Natural killer cell (primary cell): Measurements from ENCODE around the gene PTPRO. TPM values are rescaled to one million over a fixed set of nuclear protein-coding genes. Genes with fewer than 3 reads are reported as not detected.
"Not testable (repeated sequence)": the region's sequence is repeated elsewhere in the genome, so short reads cannot be mapped to it uniquely, and the experiment has no call there.

Source experiments
- ATAC-seq, 3 donors: fragments of 150-1000 bp in 2 of 3; fragments of 200-7000 bp in 1 of 3; cut with Tn5 transposase; 1 replicate in 1 of 3; 2 replicates in 2 of 3; pipeline ENCODE4 v1.10.0; 2021; ENCODE audit warnings: mild to moderate bottlenecking in 2 of 3, moderate library complexity in 2 of 3
- DNase-seq, 2 donors: peaks; one replicate each; pipeline versions ENCODE4 v3.0.0 to v3.0.0-alpha.2; 2013 to 2021; ENCODE audit warnings: mixed read lengths in 1 of 2
- H3K27ac ChIP-seq: one replicate; pipeline ENCODE4 v1.5.1; 2013; ENCODE audit warnings: mild to moderate bottlenecking, low read length
- H3K27me3 ChIP-seq: one replicate; pipeline ENCODE4 v1.6.1; 2013; ENCODE audit warnings: low read length; ENCODE audit not compliant: control insufficient read depth, insufficient read depth
- H3K36me3 ChIP-seq: one replicate; pipeline ENCODE4 v1.6.1; 2013; ENCODE audit warnings: low read length; ENCODE audit not compliant: control insufficient read depth, insufficient read depth
- H3K4me1 ChIP-seq: one replicate; pipeline ENCODE4 v1.6.1; 2013; ENCODE audit warnings: low read length; ENCODE audit not compliant: control insufficient read depth, insufficient read depth
- H3K4me3 ChIP-seq: one replicate; pipeline ENCODE4 v1.5.1; 2013; ENCODE audit warnings: low read length
- H3K9me3 ChIP-seq: one replicate; pipeline ENCODE4 v1.6.1; 2013; ENCODE audit warnings: low read length; ENCODE audit not compliant: control insufficient read depth, insufficient read depth
- H3K27ac Mint-ChIP-seq, 2 donors: one replicate each; pipeline ENCODE4 v1.8.0; 2022; ENCODE audit warnings: mild to moderate bottlenecking in 2 of 2, mixed read lengths in 2 of 2, moderate library complexity in 1 of 2
- H3K27me3 Mint-ChIP-seq, 2 donors: one replicate each; pipeline ENCODE4 v1.8.0; 2022; ENCODE audit warnings: low read depth in 2 of 2, mixed read lengths in 2 of 2
- H3K36me3 Mint-ChIP-seq: one replicate; pipeline ENCODE4 v1.8.0; 2022; ENCODE audit warnings: mixed read lengths
- H3K4me1 Mint-ChIP-seq, 2 donors: one replicate each; pipeline ENCODE4 v1.8.0; 2022; ENCODE audit warnings: mixed read lengths in 2 of 2
- H3K4me3 Mint-ChIP-seq: one replicate; pipeline ENCODE4 v1.8.0; 2022; ENCODE audit warnings: mild to moderate bottlenecking, moderate library complexity, mixed read lengths
- H3K9me3 Mint-ChIP-seq, 2 donors: one replicate each; pipeline ENCODE4 v1.8.0; 2022; ENCODE audit warnings: mixed read lengths in 2 of 2
- CTCF ChIP-seq: fragments of 200-600 bp; IDR thresholded peaks from one replicate; pipeline ENCODE4 v1.8.0; 2022; ENCODE audit warnings: antibody characterized with exemption
- WGBS: methylation state at CpG from one replicate; pipeline ENCODE4 v1.1.7; 2013; ENCODE audit warnings: missing lambda C conversion rate; ENCODE audit not compliant: insufficient coverage; 5-methylcytosine and 5-hydroxymethylcytosine counted together
- intact Hi-C: fragments of 100-400 bp; cut with micrococcal nuclease; formaldehyde crosslinking; loops from one replicate; pipeline ENCODE4 v1.14.2; 2022
- total RNA-seq, 4 donors: library from RNA; stranded (reverse); fragments of 120-200 nt in 1 of 4; gene quantifications; one replicate each; pipeline versions ENCODE4 v1.2.3 to v1.2.4, GENCODE V29; 2013 to 2022

The PTPRO gene
- total RNA-seq, 3 donors from 2014 or later (not counting 1 experiment from before 2014, with no cell fraction given) = 0.29 to 1.2 (median 0.53) TPM

DNA sequence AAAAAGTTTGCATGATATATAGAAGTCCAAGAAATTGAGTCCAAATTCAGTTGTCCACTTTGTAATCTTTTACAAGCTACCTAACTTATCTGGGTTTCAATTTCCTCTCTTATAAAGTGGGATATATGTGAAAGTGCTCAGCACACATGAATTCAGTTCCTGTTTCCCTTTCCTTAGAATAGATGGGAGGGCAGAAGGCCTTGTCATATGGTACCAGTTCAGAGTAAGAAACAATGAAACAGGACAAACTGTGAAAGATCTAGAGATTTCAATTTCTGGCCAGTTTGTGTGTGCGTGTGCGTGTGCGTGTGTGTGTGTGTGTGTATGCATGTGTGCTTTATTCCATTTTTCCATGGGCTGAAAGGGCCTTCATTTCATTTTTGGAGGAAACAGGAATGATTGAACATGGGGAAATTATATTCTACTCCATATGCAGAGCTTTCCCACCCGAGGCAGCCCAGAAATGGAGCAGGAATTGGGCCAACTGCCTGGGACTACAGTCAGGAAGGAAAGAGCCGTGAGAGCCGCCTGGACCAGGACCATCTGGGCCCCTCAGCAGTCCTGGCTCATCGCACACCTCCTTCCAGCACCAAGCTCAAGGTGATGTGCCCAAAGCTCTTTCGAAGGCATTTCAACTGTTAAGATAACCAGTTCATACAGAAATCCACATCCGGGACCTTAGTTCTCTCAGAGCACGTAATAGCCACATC lies 283.7 kb downstream of the PTPRO start:
- Mint-ChIP-seq H3K4me1 (no peaks in the 10 kb centered on the region), H3K27me3 (peaks cover 0 to 5% of the 10 kb centered on the region in 2 donors), H3K27ac (no peak overlapping the region), H3K4me3 (no peak overlapping the region), H3K36me3 (no peaks in the 10 kb centered on the region), H3K9me3 (no peaks in the 10 kb centered on the region)
- no peaks in the 10 kb centered on the region for H3K4me1 ChIP-seq
- H3K4me3 ChIP-seq = no peak overlapping the region
- intact Hi-C loops = no loop called here
- no peak for TF ChIP-seq CTCF
- H3K36me3 ChIP-seq = no peaks in the 10 kb centered on the region
- H3K27me3 ChIP-seq = no peaks in the 10 kb centered on the region
- H3K27ac ChIP-seq = no peak overlapping the region
- no peak for ATAC-seq
- 90% methylated on average over 10 of the region's 10 CpGs for WGBS
- DNase-seq = no peak
- no peaks in the 10 kb centered on the region for H3K9me3 ChIP-seq

DNA sequence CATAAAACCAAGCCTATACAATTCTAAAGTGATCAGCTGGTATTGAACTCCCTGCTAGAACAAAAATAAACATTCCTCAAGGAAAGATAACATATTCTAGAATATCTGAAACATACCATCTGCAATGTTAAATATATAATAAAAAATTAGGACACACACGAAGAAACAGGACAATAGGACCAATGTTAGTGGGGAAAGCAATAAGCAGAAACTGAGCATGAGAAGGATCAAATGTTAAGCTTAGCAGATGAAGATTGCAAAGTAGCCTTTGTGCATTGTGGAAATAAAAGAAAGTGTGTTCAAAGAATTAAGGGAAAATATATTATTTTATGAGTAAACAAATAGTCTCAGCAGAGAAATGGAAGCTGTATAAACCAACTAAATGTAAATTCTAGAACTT lies 286.1 kb downstream of the PTPRO start:
- H3K36me3 Mint-ChIP-seq = no peaks in the 10 kb centered on the region
- no peak overlapping the region for H3K4me3 ChIP-seq
- no peak overlapping the region for H3K4me3 Mint-ChIP-seq
- no peaks in the 10 kb centered on the region for H3K4me1 Mint-ChIP-seq
- no peak for TF ChIP-seq CTCF
- no peaks in the 10 kb centered on the region for H3K4me1 ChIP-seq
- 100% methylated on average over 1 of the region's 1 CpG for WGBS
- H3K27ac Mint-ChIP-seq = no peak overlapping the region
- no peaks in the 10 kb centered on the region for H3K9me3 Mint-ChIP-seq
- intact Hi-C loops = no loop called here
- H3K9me3 ChIP-seq = no peaks in the 10 kb centered on the region
- no peak overlapping the region for H3K27ac ChIP-seq
- no peaks in the 10 kb centered on the region for H3K36me3 ChIP-seq
- no peak for DNase-seq
- peaks cover 0 to 3% of the 10 kb centered on the region in 2 donors for H3K27me3 Mint-ChIP-seq
- H3K27me3 ChIP-seq = no peaks in the 10 kb centered on the region
- ATAC-seq = no peak

DNA sequence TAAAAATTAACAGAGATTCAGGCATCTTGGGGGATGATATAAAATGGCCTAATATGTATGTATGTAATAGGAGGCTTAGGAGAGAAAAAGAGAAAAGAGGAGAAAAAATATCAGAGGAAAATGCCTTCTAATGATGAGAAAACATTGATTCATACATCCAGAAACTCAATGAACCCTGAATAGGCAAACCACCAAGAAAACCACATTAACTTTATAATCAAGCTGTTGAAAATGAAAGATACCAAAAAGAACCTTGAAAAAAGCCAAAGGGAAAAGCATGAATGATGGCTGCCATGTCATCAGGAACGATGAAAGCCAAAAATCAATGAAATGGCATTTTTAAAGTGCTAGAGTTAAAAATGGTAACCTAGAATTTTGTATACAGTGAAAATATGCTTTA lies 286.6 kb downstream of the PTPRO start:
- no peak overlapping the region for H3K27ac ChIP-seq
- H3K27me3 Mint-ChIP-seq = peaks cover 0 to 2% of the 10 kb centered on the region in 2 donors
- ATAC-seq (no peak), DNase-seq (no peak)
- no peaks in the 10 kb centered on the region for H3K36me3 Mint-ChIP-seq
- WGBS = 85% methylated on average over 1 of the region's 1 CpG
- no peaks in the 10 kb centered on the region for H3K27me3 ChIP-seq
- TF ChIP-seq CTCF = no peak
- H3K9me3 ChIP-seq = no peaks in the 10 kb centered on the region
- no peaks in the 10 kb centered on the region for H3K36me3 ChIP-seq
- H3K4me3 Mint-ChIP-seq = no peak overlapping the region
- H3K4me1 Mint-ChIP-seq = no peaks in the 10 kb centered on the region
- no peaks in the 10 kb centered on the region for H3K9me3 Mint-ChIP-seq
- H3K4me3 ChIP-seq = no peak overlapping the region
- intact Hi-C loops = no loop called here
- H3K27ac Mint-ChIP-seq = no peak overlapping the region
- H3K4me1 ChIP-seq = no peaks in the 10 kb centered on the region

DNA sequence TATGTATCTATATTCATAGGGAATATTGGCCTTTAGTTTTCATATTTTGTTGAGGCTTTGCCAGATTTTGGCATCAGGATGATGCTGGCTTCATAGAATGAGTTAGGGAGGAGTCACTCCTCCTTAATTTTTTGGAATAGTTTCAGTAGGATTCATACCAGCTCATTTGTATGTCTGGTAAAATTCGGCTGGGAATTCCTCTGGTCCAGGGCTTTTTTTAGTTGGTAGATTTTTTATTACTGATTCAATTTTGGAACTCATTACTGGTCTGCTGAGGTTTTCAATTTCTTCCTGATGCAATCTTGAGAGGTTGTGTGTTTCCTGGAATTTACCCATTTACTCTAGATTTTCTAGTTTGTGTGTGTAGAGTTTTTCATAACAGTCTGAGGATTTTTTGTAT lies 291.7 kb downstream of the PTPRO start:
- Mint-ChIP-seq H3K27me3 (peaks cover 1 to 3% of the 10 kb centered on the region in 2 donors), H3K36me3 (no peaks in the 10 kb centered on the region), H3K4me1 (no peaks in the 10 kb centered on the region), H3K4me3 (no peak overlapping the region), H3K27ac (no peak overlapping the region), H3K9me3 (no peaks in the 10 kb centered on the region)
- Histone ChIP-seq H3K4me1 (no peaks in the 10 kb centered on the region), H3K9me3 (no peaks in the 10 kb centered on the region), H3K27me3 (no peaks in the 10 kb centered on the region), H3K27ac (no peak overlapping the region), H3K36me3 (no peaks in the 10 kb centered on the region), H3K4me3 (no peak overlapping the region)
- intact Hi-C loops = no loop called here
- ATAC-seq (no peak), DNase-seq (no peak)
- 89% methylated on average over 1 of the region's 1 CpG for WGBS
- no peak for TF ChIP-seq CTCF

DNA sequence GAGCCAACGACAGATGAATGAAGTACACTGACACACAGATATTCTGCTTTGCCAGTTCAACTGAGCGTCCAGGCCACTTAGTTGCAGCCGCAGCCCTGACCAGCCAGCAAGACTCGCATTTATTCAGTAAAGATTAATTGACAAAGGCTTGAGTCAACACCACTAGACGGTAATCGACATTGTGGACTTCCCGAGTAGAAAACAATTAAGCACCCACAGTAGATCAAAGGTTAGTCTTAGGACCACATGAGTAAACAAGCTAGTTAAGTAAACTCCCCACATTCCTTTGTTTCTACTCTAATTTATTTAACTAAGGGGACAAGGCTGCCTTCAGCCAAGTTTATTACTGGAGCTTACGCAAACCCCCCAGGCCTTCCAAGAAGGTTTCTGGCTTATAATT lies 294.2 kb downstream of the PTPRO start:
- H3K4me1 Mint-ChIP-seq, DNase-seq, H3K9me3 Mint-ChIP-seq, H3K27me3 Mint-ChIP-seq, H3K36me3 ChIP-seq, H3K4me3 Mint-ChIP-seq, H3K4me1 ChIP-seq, intact Hi-C loops, H3K9me3 ChIP-seq, H3K27ac Mint-ChIP-seq, H3K4me3 ChIP-seq, ATAC-seq, H3K36me3 Mint-ChIP-seq, H3K27me3 ChIP-seq, H3K27ac ChIP-seq: not testable (repeated sequence)
- 92% methylated on average over 8 of the region's 8 CpGs for WGBS
